WERI-Rb-1 (cell line): ENCODE data around the gene SOSTDC1.

Source experiments
- DNase-seq: peaks from one replicate; pipeline ENCODE4 v3.0.0-alpha.2; 2020
- H3K27ac ChIP-seq: fragments of 250-450 bp; sonication (Bioruptor Pico); 2 replicates; pipeline ENCODE4 v1.5.1; 2020; ENCODE audit warnings: mild to moderate bottlenecking, moderate library complexity
- H3K27me3 ChIP-seq: fragments of 250-450 bp; sonication (Bioruptor Pico); 2 replicates; pipeline ENCODE4 v1.5.1; 2021; ENCODE audit warnings: mild to moderate bottlenecking, low read depth, moderate library complexity; ENCODE audit not compliant: insufficient read depth, severe bottlenecking
- H3K36me3 ChIP-seq: fragments of 250-450 bp; sonication (Bioruptor Pico); 2 replicates; pipeline ENCODE4 v1.5.1; 2020; ENCODE audit warnings: mild to moderate bottlenecking, moderate library complexity
- H3K4me3 ChIP-seq: 2 replicates; pipeline ENCODE4 v1.5.1; 2011; ENCODE audit warnings: low read depth, mild to moderate bottlenecking, control low read depth, low read length
- H3K9me3 ChIP-seq: fragments of 250-450 bp; sonication (Bioruptor Pico); 2 replicates; pipeline ENCODE4 v1.5.1; 2021; ENCODE audit warnings: mild to moderate bottlenecking, moderate library complexity; ENCODE audit not compliant: severe bottlenecking
- TF ChIP-seq, protein P1 (sequence below): IDR thresholded peaks from 2 replicates; pipeline ENCODE4 v1.5.1; 2011; ENCODE audit warnings: low read depth, mild to moderate bottlenecking, control low read depth, inconsistent platforms, low read length

The SOSTDC1 gene

GRCh38 chr7:16416289-16417282, 49.0 kb downstream of the SOSTDC1 start:
- Histone ChIP-seq H3K27me3 (no peaks in the 10 kb centered on the region), H3K9me3 (no peaks in the 10 kb centered on the region), H3K27ac (no peak overlapping the region), H3K36me3 (no peaks in the 10 kb centered on the region), H3K4me3 (no peak overlapping the region)
- TF ChIP-seq, protein P1, sequence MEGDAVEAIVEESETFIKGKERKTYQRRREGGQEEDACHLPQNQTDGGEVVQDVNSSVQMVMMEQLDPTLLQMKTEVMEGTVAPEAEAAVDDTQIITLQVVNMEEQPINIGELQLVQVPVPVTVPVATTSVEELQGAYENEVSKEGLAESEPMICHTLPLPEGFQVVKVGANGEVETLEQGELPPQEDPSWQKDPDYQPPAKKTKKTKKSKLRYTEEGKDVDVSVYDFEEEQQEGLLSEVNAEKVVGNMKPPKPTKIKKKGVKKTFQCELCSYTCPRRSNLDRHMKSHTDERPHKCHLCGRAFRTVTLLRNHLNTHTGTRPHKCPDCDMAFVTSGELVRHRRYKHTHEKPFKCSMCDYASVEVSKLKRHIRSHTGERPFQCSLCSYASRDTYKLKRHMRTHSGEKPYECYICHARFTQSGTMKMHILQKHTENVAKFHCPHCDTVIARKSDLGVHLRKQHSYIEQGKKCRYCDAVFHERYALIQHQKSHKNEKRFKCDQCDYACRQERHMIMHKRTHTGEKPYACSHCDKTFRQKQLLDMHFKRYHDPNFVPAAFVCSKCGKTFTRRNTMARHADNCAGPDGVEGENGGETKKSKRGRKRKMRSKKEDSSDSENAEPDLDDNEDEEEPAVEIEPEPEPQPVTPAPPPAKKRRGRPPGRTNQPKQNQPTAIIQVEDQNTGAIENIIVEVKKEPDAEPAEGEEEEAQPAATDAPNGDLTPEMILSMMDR: no peak
- no peak for DNase-seq

GRCh38 chr7:16412274-16413254, 53.0 kb downstream of the SOSTDC1 start:
- no peak for DNase-seq
- Histone ChIP-seq H3K27me3 (no peaks in the 10 kb centered on the region), H3K27ac (no peak overlapping the region), H3K9me3 (no peaks in the 10 kb centered on the region), H3K36me3 (no peaks in the 10 kb centered on the region), H3K4me3 (no peak overlapping the region)
- TF ChIP-seq, protein P1: no peak
